GM12891 (cell line): Measurements from ENCODE around the gene GPRIN2.

Experiments used
- POLR2A ChIP-seq: IDR thresholded peaks from 2 replicates; pipeline ENCODE4 v1.6.1; 2011; ENCODE audit warnings: low read depth, low read length, control low read depth
- POLR2AphosphoS5 ChIP-seq: IDR thresholded peaks from 2 replicates; pipeline ENCODE4 v1.6.1; 2011; ENCODE audit warnings: low read depth, low read length, control low read depth
- SPI1 ChIP-seq: IDR thresholded peaks from 2 replicates; pipeline ENCODE4 v1.6.1; 2011; ENCODE audit warnings: low read depth, low read length, control low read depth
- TAF1 ChIP-seq: IDR thresholded peaks from 2 replicates; pipeline ENCODE4 v1.6.1; 2011; ENCODE audit warnings: low read depth, low read length, control low read depth

- TF ChIP-seq TAF1 (no peak), POLR2AphosphoS5 (no peak), POLR2A (no peak), SPI1 (no peak)
Observed at GRCh38 chr10:46556515-46557318, at the start of gene GPRIN2.
